ENCODE data around the gene CTSD. TPM values are rescaled to one million over a fixed set of nuclear protein-coding genes. Genes with fewer than 3 reads are reported as not detected.

Gene CTSD
- total and polyA plus RNA-seq, 2 of the 4 experiments (the other 2 are of a cell fraction): 39.8 to 166 TPM

- H3K56ac ChIP-seq (ENCODE audit: extremely low read depth, insufficient read depth, low read length): no peak overlapping the region
These were observed 28.5 kb downstream of the CTSD start for GRCh38 chr11:1735271-1735670.

More at GRCh38 chr11:1735271-1735670, 28.5 kb downstream of the CTSD start:
- Histone ChIP-seq H3K18ac (ENCODE audit: low read depth, low read length) (no peak overlapping the region), H2BK15ac (ENCODE audit: low read depth, low read length) (no peak overlapping the region), H2AFZ (replicated peaks; ENCODE audit: low read length, poor library complexity) (no peak overlapping the region), H3K27ac (ENCODE audit: insufficient read depth, low read length) (no peak overlapping the region), H4K8ac (ENCODE audit: low read depth in 2 of 2, low read length in 2 of 2) (no peak overlapping the region), H3K4me2 (ENCODE audit: low read depth, low read length) (no peak overlapping the region), H3K79me1 (ENCODE audit: low read depth in 1 of 2, low read length in 2 of 2) (no peaks in the 10 kb centered on the region), H4K5ac (ENCODE audit: low read depth, low read length) (no peak overlapping the region), H3K4me1 (ENCODE audit: control insufficient read depth, insufficient read depth, low read length) (no peaks in the 10 kb centered on the region), H3K9me3 (ENCODE audit: control insufficient read depth, insufficient read depth, low read length) (peaks cover 16% of the 10 kb centered on the region), H3K4ac (ENCODE audit: low read depth, low read length) (no peak overlapping the region), H2BK5ac (ENCODE audit: low read depth, low read length, poor library complexity, severe bottlenecking) (no peak overlapping the region), H2BK120ac (ENCODE audit: low read depth, low read length) (no peak overlapping the region), H3K4me3 (ENCODE audit: insufficient read depth, low read depth, low read length) (no peak overlapping the region), H3K9me1 (ENCODE audit: insufficient read depth, low read length) (peaks cover 5% of the 10 kb centered on the region; the same call in 1 of the 2 replicates), H3K23ac (ENCODE audit: low read depth, low read length) (no peak overlapping the region), H4K20me1 (ENCODE audit: insufficient read depth, low read length) (no peaks in the 10 kb centered on the region), H4K91ac (ENCODE audit: insufficient read depth, low read depth, low read length) (no peak overlapping the region), H2AK9ac (replicated peaks; ENCODE audit: low read depth, low read length, poor library complexity) (no peak overlapping the region), H3K14ac (replicated peaks; ENCODE audit: low read depth, low read length) (no peak overlapping the region), H3K27me3 (ENCODE audit: control insufficient read depth, insufficient read depth, low read length) (peaks cover 42% of the 10 kb centered on the region), H2AK5ac (ENCODE audit: low read depth, low read length) (no peak overlapping the region), H3K9ac (ENCODE audit: low read depth, low read length) (no peak overlapping the region), H2BK20ac (ENCODE audit: low read depth, low read length) (no peak overlapping the region), H3K36me3 (ENCODE audit: control insufficient read depth, insufficient read depth, low read length) (no peaks in the 10 kb centered on the region)
- WGBS, 2 experiments (ENCODE audit: extremely low coverage in 2 of 2, insufficient read length in 1 of 2): 60% methylated on average over 6 of the region's 16 CpGs; no CpG with 5 or more reads in 1 of the 2 experiments
- TF ChIP-seq USF2 (IDR thresholded peaks at IDR 0.05; ENCODE audit: low read depth, low read length): no peak
- TF ChIP-seq CHD1 (IDR thresholded peaks at IDR 0.05; ENCODE audit: low read depth, low read length): no peak
- TF ChIP-seq RCOR1 (IDR thresholded peaks at IDR 0.05; ENCODE audit: insufficient replicate concordance, low read length): no peak
- no peak for TF ChIP-seq CEBPB (IDR thresholded peaks at IDR 0.05; ENCODE audit: low read depth, low read length)
- dilution Hi-C loops (cut with HindIII; ENCODE audit: low sequenced_read_pairs, unreplicated experiment) (no loop called here), intact Hi-C loops (cut with micrococcal nuclease) (no loop called here), in situ Hi-C loops (cut with MboI; ENCODE audit: low sequenced_read_pairs) (no loop called here)
- ATAC-seq (ENCODE audit: low read depth) (no peak), DNase-seq (no peak)
- ChIA-PET POLR2A (ENCODE audit: unreplicated experiment) (no interaction called here), CTCF (no interaction called here)
- no TSS peak for BruUV-seq (replicated peaks)

Data from IMR-90 (cell line).